Ovary (tissue), 3 donors: ENCODE results near the gene KBTBD8.

Experiments
- CTCF ChIP-seq, 3 donors: fragments of 450-650 bp in 2 of 3; fragments of 200-600 bp in 1 of 3; IDR thresholded peaks; one replicate each; pipeline versions ENCODE4 v1.5.1 to v1.8.0; 2016 to 2022; ENCODE audit warnings: antibody characterized with exemption in 3 of 3, mild to moderate bottlenecking in 1 of 3
- EP300 ChIP-seq: sonication (generic); formaldehyde crosslinking; IDR thresholded peaks from one replicate; pipeline ENCODE4 v1.6.1; 2017; ENCODE audit warnings: antibody characterized with exemption
- POLR2A ChIP-seq: fragments of 450-650 bp; IDR thresholded peaks from one replicate; pipeline ENCODE4 v1.6.1; 2017; ENCODE audit warnings: antibody characterized with exemption, mild to moderate bottlenecking, moderate library complexity
- donor health status: DM: no; HTN: no; CAD: no.

GRCh38 chr3:67011414-67012131 is 13.5 kb downstream of the KBTBD8 start:
- TF ChIP-seq CTCF (IDR thresholded peaks at IDR 0.05), result no peak
- TF ChIP-seq POLR2A, result no peak
- no peak for TF ChIP-seq EP300
